PC-3 (cell line): ENCODE measurements around the gene SMAD3. TPM values are rescaled to one million over a fixed set of nuclear protein-coding genes. Genes with fewer than 3 reads are reported as not detected.

Experiments used
- ATAC-seq: fragments of 200-7000 bp; cut with Tn5 transposase; 2 replicates; pipeline ENCODE4 v1.9.1; 2020; ENCODE audit warnings: mild to moderate bottlenecking, moderate library complexity
- BruUV-seq: library from RNA; stranded (reverse); fragments of 400-500 nt; replicated peaks from 2 replicates; lab custom pipeline; 2021; lab: Mats Ljungman, UMichigan
- CTCF ChIA-PET: fragments of 300-600 bp; sonication (Branson Sonifier 250); formaldehyde crosslinking; loops from one replicate; lab custom pipeline; 2022; ENCODE audit warnings: antibody characterized with exemption; lab: Charles Lee
- POLR2A ChIA-PET: fragments of 300-600 bp; sonication (Branson Sonifier 250); formaldehyde crosslinking; loops from one replicate; lab custom pipeline; 2022; ENCODE audit warnings: antibody characterized with exemption; ENCODE audit not compliant: unreplicated experiment; lab: Charles Lee
- DNase-seq: peaks from one replicate; pipeline ENCODE4 v3.0.0-alpha.2; 2015
- H2AFZ ChIP-seq: fragments of 300-600 bp; sonication (generic); 2 replicates; pipeline ENCODE4 v1.6.0; 2016; ENCODE audit warnings: antibody characterized with exemption, low read length
- H3F3A ChIP-seq: fragments of 300-600 bp; sonication (generic); one replicate; pipeline ENCODE4 v1.6.0; 2017; ENCODE audit warnings: antibody characterized with exemption, low read length, control low read depth, mild to moderate bottlenecking; ENCODE audit not compliant: unreplicated experiment
- H3K27ac ChIP-seq: fragments of 300-600 bp; sonication (generic); 2 replicates; pipeline ENCODE4 v1.5.1; 2016; ENCODE audit warnings: mild to moderate bottlenecking, low read length
- H3K27me3 ChIP-seq: fragments of 300-600 bp; sonication (generic); 2 replicates; pipeline ENCODE4 v1.6.1; 2016; ENCODE audit warnings: low read length, mixed read lengths
- H3K36me3 ChIP-seq: fragments of 300-600 bp; sonication (generic); 2 replicates; pipeline ENCODE4 v1.6.1; 2016; ENCODE audit warnings: low read depth, mixed run types, low read length, mixed read lengths
- H3K4me1 ChIP-seq: fragments of 300-600 bp; sonication (generic); 2 replicates; pipeline ENCODE4 v1.5.1; 2016; ENCODE audit warnings: low read length; ENCODE audit not compliant: insufficient read depth
- H3K4me2 ChIP-seq: fragments of 300-600 bp; sonication (generic); 2 replicates; pipeline ENCODE4 v1.6.0; 2016; ENCODE audit warnings: low read length
- H3K4me3 ChIP-seq: fragments of 300-600 bp; sonication (generic); 2 replicates; pipeline ENCODE4 v1.5.1; 2016; ENCODE audit warnings: mild to moderate bottlenecking, low read length, mixed read lengths
- H3K79me2 ChIP-seq: fragments of 300-600 bp; sonication (generic); 2 replicates; pipeline ENCODE4 v1.6.1; 2017; ENCODE audit warnings: low read length, mixed read lengths
- H3K9ac ChIP-seq: fragments of 300-600 bp; sonication (generic); 2 replicates; pipeline ENCODE4 v1.6.0; 2016; ENCODE audit warnings: mild to moderate bottlenecking, low read length
- H3K9me2 ChIP-seq: fragments of 300-600 bp; sonication (generic); replicated peaks from 2 replicates; pipeline ENCODE4 v1.6.1; 2016; ENCODE audit warnings: mixed run types, low read length, mixed read lengths
- H3K9me3 ChIP-seq: fragments of 300-600 bp; sonication (generic); 2 replicates; pipeline ENCODE4 v1.6.1; 2016; ENCODE audit warnings: low read length, mixed read lengths
- H4K20me1 ChIP-seq: fragments of 300-600 bp; sonication (generic); 2 replicates; pipeline ENCODE4 v1.6.1; 2016; ENCODE audit warnings: low read length, mixed read lengths
- EZH2 ChIP-seq: fragments of 300-600 bp; sonication (generic); IDR thresholded peaks from one replicate; pipeline ENCODE4 v1.6.1; 2017; ENCODE audit warnings: antibody characterized with exemption, mild to moderate bottlenecking, low read length; ENCODE audit not compliant: unreplicated experiment
- EZH2phosphoT487 ChIP-seq: fragments of 300-600 bp; sonication (generic); IDR thresholded peaks from 2 replicates; pipeline ENCODE4 v1.6.1; 2018; ENCODE audit warnings: mild to moderate bottlenecking, antibody characterized with exemption, low read length, borderline replicate concordance
- intact Hi-C: fragments of 100-400 bp; cut with micrococcal nuclease; formaldehyde crosslinking; loops from 2 replicates; pipeline ENCODE4 v1.9.0; 2023
- total RNA-seq: library from RNA; depleted of rRNA; stranded (reverse); fragments of >200 nt; gene quantifications from 2 replicates; pipeline ENCODE4 v1.2.3, GENCODE V29; 2014
- TF ChIP-seq, protein P1 (sequence below): fragments of 300-600 bp; sonication (generic); conservative IDR thresholded peaks from 2 replicates; pipeline ENCODE4 v1.5.1; 2017; ENCODE audit warnings: antibody characterized with exemption, low read depth, mild to moderate bottlenecking, low read length

The SMAD3 gene
- total RNA-seq, 1 experiment from 2014 or later: 75.6 TPM

DNA sequence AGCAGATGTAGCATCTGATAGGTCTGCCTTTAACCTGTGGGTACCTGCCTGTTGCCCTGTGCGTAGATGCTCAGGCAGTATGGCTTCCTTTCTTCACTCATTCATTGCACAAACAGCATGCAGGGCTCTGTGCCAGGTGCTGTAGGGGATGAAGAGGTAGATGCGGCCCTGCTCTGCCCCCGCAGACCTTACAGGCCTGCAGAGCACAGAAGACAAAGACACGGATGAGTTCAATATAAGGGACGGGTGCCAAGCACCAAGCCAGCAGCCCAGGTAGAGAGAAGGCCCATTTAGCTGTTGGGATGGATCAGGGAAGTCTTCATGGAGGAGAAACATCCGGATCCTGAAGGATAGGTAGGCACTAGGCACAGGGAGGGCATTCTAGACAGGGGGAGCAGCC is 119.6 kb downstream of the SMAD3 start:
- no peak overlapping the region for H3K4me2 ChIP-seq
- ChIA-PET CTCF (no interaction called here), POLR2A (no interaction called here)
- no peak overlapping the region for H3K9ac ChIP-seq
- no peaks in the 10 kb centered on the region for H3K9me2 ChIP-seq
- TF ChIP-seq EZH2 (no peak), EZH2phosphoT487 (no peak)
- TF ChIP-seq, protein P1, sequence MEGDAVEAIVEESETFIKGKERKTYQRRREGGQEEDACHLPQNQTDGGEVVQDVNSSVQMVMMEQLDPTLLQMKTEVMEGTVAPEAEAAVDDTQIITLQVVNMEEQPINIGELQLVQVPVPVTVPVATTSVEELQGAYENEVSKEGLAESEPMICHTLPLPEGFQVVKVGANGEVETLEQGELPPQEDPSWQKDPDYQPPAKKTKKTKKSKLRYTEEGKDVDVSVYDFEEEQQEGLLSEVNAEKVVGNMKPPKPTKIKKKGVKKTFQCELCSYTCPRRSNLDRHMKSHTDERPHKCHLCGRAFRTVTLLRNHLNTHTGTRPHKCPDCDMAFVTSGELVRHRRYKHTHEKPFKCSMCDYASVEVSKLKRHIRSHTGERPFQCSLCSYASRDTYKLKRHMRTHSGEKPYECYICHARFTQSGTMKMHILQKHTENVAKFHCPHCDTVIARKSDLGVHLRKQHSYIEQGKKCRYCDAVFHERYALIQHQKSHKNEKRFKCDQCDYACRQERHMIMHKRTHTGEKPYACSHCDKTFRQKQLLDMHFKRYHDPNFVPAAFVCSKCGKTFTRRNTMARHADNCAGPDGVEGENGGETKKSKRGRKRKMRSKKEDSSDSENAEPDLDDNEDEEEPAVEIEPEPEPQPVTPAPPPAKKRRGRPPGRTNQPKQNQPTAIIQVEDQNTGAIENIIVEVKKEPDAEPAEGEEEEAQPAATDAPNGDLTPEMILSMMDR: no peak
- H3F3A ChIP-seq: no peaks in the 10 kb centered on the region
- intact Hi-C loops: no loop called here
- no peaks in the 10 kb centered on the region for H3K9me3 ChIP-seq
- H3K79me2 ChIP-seq: peaks cover 12% of the 10 kb centered on the region; the same call in 1 of the 2 replicates
- BruUV-seq: no TSS peak
- H3K27me3 ChIP-seq: no peaks in the 10 kb centered on the region
- H3K27ac ChIP-seq: no peak overlapping the region
- H3K36me3 ChIP-seq: peaks cover 64% of the 10 kb centered on the region
- H4K20me1 ChIP-seq: no peaks in the 10 kb centered on the region
- H2AFZ ChIP-seq: no peak overlapping the region
- no peak overlapping the region for H3K4me3 ChIP-seq
- H3K4me1 ChIP-seq: no peaks in the 10 kb centered on the region
- DNase-seq (no peak), ATAC-seq (no peak)

DNA sequence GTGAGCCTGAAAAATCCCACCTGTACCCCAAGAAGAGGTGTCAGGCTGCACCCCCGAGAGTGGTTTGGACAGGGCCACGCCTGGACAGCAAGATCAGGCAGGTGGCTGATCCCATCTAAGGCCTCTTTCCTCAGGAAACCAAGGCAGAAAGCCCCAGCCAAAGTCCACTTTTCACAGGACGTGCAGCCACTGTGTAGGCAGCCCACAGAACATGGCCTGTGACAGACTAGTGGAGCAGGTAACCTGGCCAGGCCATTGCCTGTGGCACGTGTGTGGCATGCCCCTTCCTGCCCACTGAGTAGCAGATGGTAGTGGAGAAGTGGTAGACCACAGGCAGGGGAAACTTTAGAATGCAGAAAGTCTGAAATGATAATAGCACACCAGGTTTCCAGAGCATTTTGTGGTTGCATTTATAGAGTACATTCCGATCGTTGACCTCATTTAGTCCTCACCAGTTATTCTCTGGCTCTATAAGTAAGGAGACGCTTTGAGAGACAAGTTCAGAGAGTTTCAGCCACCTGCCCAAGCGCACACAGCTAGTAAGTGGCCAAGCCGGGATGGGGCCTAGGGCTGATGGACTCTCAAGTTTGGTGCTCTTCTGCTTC is 120.3 kb downstream of the SMAD3 start:
- H3K9me2 ChIP-seq: no peaks in the 10 kb centered on the region
- ChIA-PET POLR2A (interaction anchor here (0.6 kb wide), 1 partner anchor 35 kb away, joined by 3 read pairs; no protein-coding TSS in a partner anchor), CTCF (no interaction called here)
- TF ChIP-seq EZH2phosphoT487 (no peak), EZH2 (no peak)
- TF ChIP-seq, protein P1: no peak
- 0 out of 2 replicates have a peak, but pooled peaks cover 6% of the 10 kb centered on the region for H3K79me2 ChIP-seq
- BruUV-seq: no TSS peak
- H3F3A ChIP-seq: no peaks in the 10 kb centered on the region
- H3K4me1 ChIP-seq: no peaks in the 10 kb centered on the region
- no peaks in the 10 kb centered on the region for H4K20me1 ChIP-seq
- intact Hi-C loops: no loop called here
- H3K4me2 ChIP-seq: no peak overlapping the region
- peaks cover 65% of the 10 kb centered on the region for H3K36me3 ChIP-seq
- H3K9me3 ChIP-seq: no peaks in the 10 kb centered on the region
- no peak overlapping the region for H3K9ac ChIP-seq
- no peak overlapping the region for H3K4me3 ChIP-seq
- ATAC-seq: no peak
- no peak overlapping the region for H3K27ac ChIP-seq
- H2AFZ ChIP-seq: no peak overlapping the region
- no peaks in the 10 kb centered on the region for H3K27me3 ChIP-seq
- no peak for DNase-seq

DNA sequence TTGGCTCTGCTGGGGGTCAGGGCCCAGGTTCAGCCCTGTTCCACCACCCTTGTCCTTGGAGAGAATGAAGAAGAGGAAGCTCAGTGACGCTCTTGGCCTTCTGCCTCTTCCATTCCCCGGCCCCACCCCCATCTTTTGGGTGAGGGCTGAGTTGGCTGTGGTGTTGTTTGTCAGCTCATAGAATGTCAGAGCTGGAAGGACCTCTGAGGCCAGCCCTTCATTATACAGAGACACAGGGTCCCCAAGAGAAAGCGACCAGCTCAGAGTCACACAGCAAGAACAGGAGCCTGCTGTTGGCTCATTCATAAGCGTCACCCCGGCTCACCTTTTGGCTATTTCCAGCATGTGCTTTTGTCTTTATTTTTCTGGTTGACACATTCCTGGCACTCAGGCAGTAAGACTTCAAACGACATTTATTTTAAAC is 120.8 kb downstream of the SMAD3 start:
- H3K36me3 ChIP-seq: peaks cover 68% of the 10 kb centered on the region
- H4K20me1 ChIP-seq: no peaks in the 10 kb centered on the region
- no TSS peak for BruUV-seq
- no peaks in the 10 kb centered on the region for H3K4me1 ChIP-seq
- no peak overlapping the region for H3K4me3 ChIP-seq
- intact Hi-C loops: no loop called here
- CTCF ChIA-PET: no interaction called here
- no peak overlapping the region for H3K9ac ChIP-seq
- POLR2A ChIA-PET: interaction anchor here (0.6 kb wide), 1 partner anchor 36 kb away, joined by 3 read pairs; no protein-coding TSS in a partner anchor
- DNase-seq (no peak), ATAC-seq (no peak)
- no peaks in the 10 kb centered on the region for H3F3A ChIP-seq
- TF ChIP-seq EZH2: no peak
- no peak for TF ChIP-seq EZH2phosphoT487
- TF ChIP-seq, protein P1: no peak
- no peaks in the 10 kb centered on the region for H3K9me3 ChIP-seq
- H3K27ac ChIP-seq: no peak overlapping the region
- H3K79me2 ChIP-seq: 0 out of 2 replicates have a peak, but pooled peaks cover 6% of the 10 kb centered on the region
- no peak overlapping the region for H3K4me2 ChIP-seq
- H3K27me3 ChIP-seq: no peaks in the 10 kb centered on the region
- H3K9me2 ChIP-seq: no peaks in the 10 kb centered on the region
- H2AFZ ChIP-seq: no peak overlapping the region
